Epithelial cell of proximal tubule (primary cell): ENCODE measurements around the gene UBE2F. TPM values are rescaled to one million over a fixed set of nuclear protein-coding genes. Genes with fewer than 3 reads are reported as not detected.
"Not testable (repeated sequence)": the region's sequence is repeated elsewhere in the genome, so short reads cannot be mapped to it uniquely, and the experiment has no call there.

Experiments used
- DNase-seq: peaks from one replicate; pipeline ENCODE4 v3.0.0-alpha.2; 2011; ENCODE audit warnings: low read depth
- H3K4me3 ChIP-seq: 2 replicates; pipeline ENCODE4 v1.5.1; 2011; ENCODE audit warnings: low read depth, mild to moderate bottlenecking, low read length
- total RNA-seq: library from RNA; depleted of rRNA; stranded (reverse); fragments of >200 nt; gene quantifications from 2 replicates; pipeline ENCODE4 v1.2.3, GENCODE V29; 2015
- TF ChIP-seq, protein P1 (sequence below): conservative IDR thresholded peaks from 2 replicates; pipeline ENCODE4 v1.5.1; 2012; ENCODE audit warnings: low read depth, mild to moderate bottlenecking, low read length

The UBE2F gene
- total RNA-seq, 1 donor from 2014 or later = 54.8 TPM

DNA sequence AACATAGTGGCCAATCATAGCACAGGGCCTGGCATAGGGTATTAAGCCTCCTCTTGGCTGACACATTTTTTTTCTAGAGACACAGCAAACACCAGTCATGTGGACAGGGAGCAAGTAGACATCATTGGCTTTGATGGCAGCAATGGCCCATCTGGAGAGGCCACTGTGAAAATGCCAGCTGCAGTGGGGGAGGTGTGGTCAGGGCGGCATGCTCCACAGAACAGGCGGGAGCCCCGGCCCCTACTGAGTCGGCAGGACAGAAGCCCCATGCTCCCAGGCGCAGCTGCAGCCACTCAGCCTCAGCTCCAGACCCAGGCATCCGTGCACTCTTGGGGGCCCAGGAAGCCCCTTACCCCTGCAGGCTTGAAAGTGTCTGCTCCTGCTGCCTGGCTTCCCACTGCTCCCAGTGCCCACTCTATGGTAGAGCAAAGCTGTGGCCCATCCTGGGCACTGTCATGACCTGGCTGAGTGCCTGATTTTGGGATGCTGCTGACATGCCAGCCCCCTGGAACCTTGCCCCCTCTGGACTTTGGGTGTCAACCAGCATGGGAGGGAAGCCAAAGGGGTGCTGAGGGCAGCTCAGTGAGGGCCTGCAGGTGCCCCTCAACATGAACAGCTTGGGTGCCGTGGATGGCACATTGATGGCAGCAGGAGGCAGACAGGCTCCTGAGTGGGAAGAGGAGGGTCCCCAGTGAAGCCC, 23.3 kb upstream of the UBE2F start:
- H3K4me3 ChIP-seq = no peak overlapping the region
- no peak for DNase-seq
- TF ChIP-seq, protein P1, sequence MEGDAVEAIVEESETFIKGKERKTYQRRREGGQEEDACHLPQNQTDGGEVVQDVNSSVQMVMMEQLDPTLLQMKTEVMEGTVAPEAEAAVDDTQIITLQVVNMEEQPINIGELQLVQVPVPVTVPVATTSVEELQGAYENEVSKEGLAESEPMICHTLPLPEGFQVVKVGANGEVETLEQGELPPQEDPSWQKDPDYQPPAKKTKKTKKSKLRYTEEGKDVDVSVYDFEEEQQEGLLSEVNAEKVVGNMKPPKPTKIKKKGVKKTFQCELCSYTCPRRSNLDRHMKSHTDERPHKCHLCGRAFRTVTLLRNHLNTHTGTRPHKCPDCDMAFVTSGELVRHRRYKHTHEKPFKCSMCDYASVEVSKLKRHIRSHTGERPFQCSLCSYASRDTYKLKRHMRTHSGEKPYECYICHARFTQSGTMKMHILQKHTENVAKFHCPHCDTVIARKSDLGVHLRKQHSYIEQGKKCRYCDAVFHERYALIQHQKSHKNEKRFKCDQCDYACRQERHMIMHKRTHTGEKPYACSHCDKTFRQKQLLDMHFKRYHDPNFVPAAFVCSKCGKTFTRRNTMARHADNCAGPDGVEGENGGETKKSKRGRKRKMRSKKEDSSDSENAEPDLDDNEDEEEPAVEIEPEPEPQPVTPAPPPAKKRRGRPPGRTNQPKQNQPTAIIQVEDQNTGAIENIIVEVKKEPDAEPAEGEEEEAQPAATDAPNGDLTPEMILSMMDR = no peak

DNA sequence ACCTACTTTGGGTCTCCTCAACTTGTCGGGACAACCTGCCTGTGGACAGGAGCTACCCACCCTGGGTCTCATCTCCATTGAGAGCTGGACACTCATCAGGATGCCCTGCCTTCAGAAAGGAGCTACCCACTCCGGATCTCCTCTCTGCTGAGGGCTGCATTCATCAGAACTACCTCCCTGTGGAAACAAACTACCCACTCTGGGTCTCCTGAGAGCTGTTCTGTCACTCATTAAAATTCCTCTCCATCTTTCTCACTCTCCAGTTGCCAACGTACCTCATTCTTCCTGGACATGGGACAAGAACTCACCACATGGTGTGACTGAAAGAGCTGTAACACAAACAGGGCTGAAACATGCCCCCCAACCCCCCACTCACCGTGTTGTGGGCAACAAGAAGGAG, 22.5 kb upstream of the UBE2F start:
- TF ChIP-seq, protein P1 = no peak

DNA sequence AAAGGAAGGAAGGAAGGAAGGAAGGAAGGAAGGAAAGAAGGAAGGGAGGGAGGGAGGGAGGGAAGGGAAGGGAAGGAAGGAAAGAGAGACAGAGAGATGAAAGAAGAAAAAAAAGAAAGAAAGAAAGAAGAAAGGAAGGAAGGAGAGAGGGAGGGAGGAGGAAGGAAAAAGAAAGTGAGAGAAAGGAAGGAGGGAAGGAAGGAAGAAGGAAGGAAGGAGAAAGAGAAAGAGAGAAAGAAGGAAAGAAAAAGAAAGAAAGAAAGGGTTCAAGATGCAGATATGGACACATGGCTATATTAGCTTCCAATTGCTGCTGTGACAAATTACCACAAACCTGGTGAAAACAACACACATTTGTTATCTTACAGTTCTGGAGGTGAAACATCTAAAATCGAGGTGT, 20.4 kb upstream of the UBE2F start:
- no peak for DNase-seq
- TF ChIP-seq, protein P1 = no peak
- H3K4me3 ChIP-seq = no peak overlapping the region

More for the DNA sequence above, 22.5 kb upstream of the UBE2F start:
- H3K4me3 ChIP-seq = no peak overlapping the region
- no peak for DNase-seq

DNA sequence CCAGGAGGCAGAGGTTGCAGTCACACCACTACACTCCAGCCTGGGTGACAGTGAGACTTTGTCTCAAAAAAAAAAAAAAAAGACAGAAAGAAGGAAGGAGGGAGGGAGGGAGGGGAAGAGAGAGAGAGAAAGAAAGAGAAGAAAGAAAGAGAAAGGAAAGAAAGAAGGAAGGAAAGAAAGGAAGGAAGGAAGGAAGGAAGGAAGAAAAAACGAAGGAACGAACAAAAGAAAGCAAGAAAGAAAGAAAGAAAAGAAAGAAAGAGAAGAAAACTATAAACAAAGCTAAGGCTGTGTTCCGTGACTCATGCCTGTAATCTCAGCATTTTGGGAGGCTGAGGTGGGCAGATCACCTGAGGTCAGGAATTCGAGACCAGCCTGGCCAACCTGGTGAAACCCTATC, 15.5 kb upstream of the UBE2F start:
- not testable (repeated sequence) for H3K4me3 ChIP-seq, DNase-seq

DNA sequence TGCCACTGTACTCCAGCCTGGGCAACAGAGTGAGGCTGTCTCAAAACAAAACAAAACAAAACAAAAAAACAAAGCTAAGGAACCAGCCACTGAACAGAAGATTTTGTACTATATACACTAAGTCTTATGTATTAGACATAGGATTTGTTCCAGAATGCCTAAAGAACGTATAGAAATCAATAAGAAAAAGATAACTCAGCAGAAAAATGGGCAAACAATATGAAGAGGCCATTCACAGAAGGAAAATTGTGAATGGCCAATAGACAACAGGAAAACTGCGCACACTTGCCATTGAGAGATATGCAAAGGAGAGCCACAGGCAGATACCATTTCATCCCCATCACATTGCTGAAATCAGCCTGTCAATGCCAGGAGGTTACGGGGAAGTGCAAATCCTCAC, 14.9 kb upstream of the UBE2F start:
- DNase-seq = no peak
- H3K4me3 ChIP-seq = no peak overlapping the region
- TF ChIP-seq, protein P1 = no peak

DNA sequence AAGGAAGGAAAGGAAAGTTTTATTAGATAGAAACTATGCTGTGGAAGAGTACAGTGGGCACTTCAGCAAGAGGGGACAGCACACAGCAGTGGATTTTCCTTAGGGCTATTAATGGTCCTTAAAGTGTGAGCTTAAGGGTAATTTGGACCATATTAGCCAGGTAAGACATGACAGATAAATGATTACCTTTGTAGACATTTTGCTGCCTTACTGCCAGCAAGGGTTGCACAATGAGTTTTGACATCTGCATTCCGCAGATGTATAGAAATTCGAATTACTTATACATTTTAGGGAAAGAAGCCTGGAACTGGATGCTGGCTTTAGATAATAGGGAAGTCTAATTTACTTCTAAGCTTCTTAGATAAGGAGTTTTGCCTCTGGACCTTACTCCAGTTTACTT, 14.0 kb upstream of the UBE2F start:
- TF ChIP-seq, protein P1 = no peak
- no peak for DNase-seq

DNA sequence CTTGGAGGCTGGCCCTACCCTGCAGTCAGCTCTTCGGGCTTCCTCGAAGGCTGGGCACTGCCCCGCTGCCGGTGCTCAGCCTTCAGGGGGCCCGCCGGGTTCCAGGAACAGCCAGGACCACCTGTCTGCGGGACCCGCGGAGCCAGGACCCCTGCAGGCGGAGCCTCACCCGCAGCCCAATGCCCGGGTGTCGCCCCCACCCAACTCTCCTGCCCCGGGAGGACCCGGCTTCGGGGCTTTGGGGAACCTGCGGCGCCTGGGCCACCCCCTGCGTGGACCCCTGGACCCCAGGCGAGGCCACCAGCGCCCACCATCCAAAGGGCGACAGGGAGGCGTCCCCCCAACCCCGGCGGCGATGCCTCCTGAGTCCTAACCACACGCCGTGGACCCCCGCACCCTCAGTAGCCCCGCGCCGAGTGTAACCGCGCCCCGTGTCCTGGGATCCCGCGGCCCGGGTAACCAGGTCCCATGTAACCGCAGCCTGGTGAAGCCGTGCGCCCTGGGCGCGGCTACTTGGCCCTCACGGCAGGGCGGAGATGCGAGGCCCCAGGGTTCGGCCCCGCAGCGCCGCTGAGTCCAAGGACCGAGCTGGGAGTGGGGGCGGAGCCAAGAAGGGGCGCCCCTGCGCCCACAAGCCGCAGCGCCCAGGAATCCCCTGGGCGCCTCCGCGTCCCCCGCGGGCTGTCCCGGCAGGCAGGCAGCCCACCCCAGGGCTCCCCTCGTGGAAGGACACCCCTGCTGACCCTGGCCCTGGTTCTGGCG, 11.0 kb upstream of the UBE2F start:
- no peak for DNase-seq
- TF ChIP-seq, protein P1 = no peak
- no peak overlapping the region for H3K4me3 ChIP-seq

More for the DNA sequence above, 14.0 kb upstream of the UBE2F start:
- no peak overlapping the region for H3K4me3 ChIP-seq
